MM.1S (cell line): Measurements from ENCODE around the gene TTC1.

Experiments
- DNase-seq: peaks from one replicate; pipeline ENCODE4 v3.0.0-alpha.2; 2015
- H2AFZ ChIP-seq: fragments of 300-600 bp; sonication (generic); 2 replicates; pipeline ENCODE4 v1.6.0; 2016; ENCODE audit warnings: antibody characterized with exemption, low read length
- H3F3A ChIP-seq: fragments of 300-600 bp; sonication (generic); 2 replicates; pipeline ENCODE4 v1.6.1; 2016; ENCODE audit warnings: mild to moderate bottlenecking, antibody characterized with exemption, low read length, moderate library complexity, mixed read lengths; ENCODE audit not compliant: insufficient read depth
- H3K27ac ChIP-seq: fragments of 300-600 bp; sonication (generic); 2 replicates; pipeline ENCODE4 v1.5.1; 2016; ENCODE audit warnings: mild to moderate bottlenecking, low read length
- H3K27me3 ChIP-seq: fragments of 300-600 bp; sonication (generic); replicated peaks from 2 replicates; pipeline ENCODE4 v1.6.0; 2016; ENCODE audit warnings: low read length; ENCODE audit not compliant: insufficient read depth
- H3K36me3 ChIP-seq: fragments of 300-600 bp; sonication (generic); replicated peaks from 2 replicates; pipeline ENCODE4 v1.6.1; 2016; ENCODE audit warnings: mild to moderate bottlenecking, low read length, mixed read lengths; ENCODE audit not compliant: insufficient read depth
- H3K4me1 ChIP-seq: fragments of 300-600 bp; sonication (generic); 2 replicates; pipeline ENCODE4 v1.6.1; 2016; ENCODE audit warnings: low read length, mixed read lengths
- H3K4me2 ChIP-seq: fragments of 300-600 bp; sonication (generic); 2 replicates; pipeline ENCODE4 v1.6.0; 2016; ENCODE audit warnings: low read depth, low read length
- H3K4me3 ChIP-seq: fragments of 300-600 bp; sonication (generic); 2 replicates; pipeline ENCODE4 v1.5.1; 2016; ENCODE audit warnings: low read length, mixed read lengths
- H3K79me2 ChIP-seq: fragments of 300-600 bp; sonication (generic); 2 replicates; pipeline ENCODE4 v1.6.1; 2016; ENCODE audit warnings: mixed run types, low read length, mixed read lengths
- H3K9ac ChIP-seq: fragments of 300-600 bp; sonication (generic); 2 replicates; pipeline ENCODE4 v1.6.1; 2016; ENCODE audit warnings: low read length, mixed read lengths
- H3K9me2 ChIP-seq: fragments of 300-600 bp; sonication (generic); replicated peaks from 2 replicates; pipeline ENCODE4 v1.6.1; 2016; ENCODE audit warnings: mild to moderate bottlenecking, low read length, mixed read lengths; ENCODE audit not compliant: insufficient read depth
- H3K9me3 ChIP-seq: fragments of 300-600 bp; sonication (generic); replicated peaks from 2 replicates; pipeline ENCODE4 v1.6.1; 2016; ENCODE audit warnings: mild to moderate bottlenecking, low read length, mixed read lengths; ENCODE audit not compliant: insufficient read depth
- H4K20me1 ChIP-seq: fragments of 300-600 bp; sonication (generic); 2 replicates; pipeline ENCODE4 v1.6.1; 2016; ENCODE audit warnings: mild to moderate bottlenecking, low read length, moderate library complexity, mixed read lengths; ENCODE audit not compliant: insufficient read depth
- EZH2 ChIP-seq: fragments of 300-600 bp; sonication (generic); optimal IDR thresholded peaks from 2 replicates; pipeline ENCODE3; 2017; ENCODE audit warnings: low read depth, mild to moderate bottlenecking, antibody characterized with exemption, low read length, mixed read lengths
- EZH2phosphoT487 ChIP-seq: fragments of 300-600 bp; sonication (generic); IDR thresholded peaks from 2 replicates; pipeline ENCODE4 v1.6.1; 2018; ENCODE audit warnings: antibody characterized with exemption, low read length
- TF ChIP-seq, protein P1 (sequence below): fragments of 300-600 bp; sonication (generic); IDR thresholded peaks from 2 replicates; pipeline ENCODE4 v1.5.1; 2016; ENCODE audit warnings: antibody characterized with exemption, low read length, mixed read lengths

TTC1 gene

DNA sequence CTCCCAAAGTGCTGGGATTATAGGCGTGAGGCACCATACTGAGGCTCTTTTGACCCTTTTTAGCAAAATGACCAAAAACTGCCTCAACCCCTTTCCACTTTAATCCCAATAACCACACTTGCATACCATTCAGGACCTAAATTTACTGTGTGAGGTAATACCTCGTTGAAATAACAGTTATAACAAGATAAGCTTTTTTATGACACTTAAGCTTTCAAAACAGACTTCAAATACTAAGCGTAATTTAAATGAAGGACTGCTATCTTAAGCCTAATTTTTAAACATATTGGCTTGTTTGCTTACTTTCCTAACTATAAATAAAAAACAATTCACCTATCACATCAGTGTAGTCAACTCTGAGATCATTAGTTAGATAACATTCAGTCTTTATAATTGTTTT is 72.6 kb downstream of the TTC1 start:
- Histone ChIP-seq H3K4me1 (no peaks in the 10 kb centered on the region), H3F3A (no peaks in the 10 kb centered on the region), H3K4me2 (no peak overlapping the region), H3K9me3 (no peaks in the 10 kb centered on the region), H2AFZ (no peak overlapping the region), H3K79me2 (no peaks in the 10 kb centered on the region), H3K4me3 (no peak overlapping the region), H3K9ac (no peak overlapping the region), H3K36me3 (no peaks in the 10 kb centered on the region), H3K27me3 (no peaks in the 10 kb centered on the region), H3K27ac (no peak overlapping the region), H3K9me2 (no peaks in the 10 kb centered on the region), H4K20me1 (no peaks in the 10 kb centered on the region)
- TF ChIP-seq EZH2: no peak
- TF ChIP-seq, protein P1, sequence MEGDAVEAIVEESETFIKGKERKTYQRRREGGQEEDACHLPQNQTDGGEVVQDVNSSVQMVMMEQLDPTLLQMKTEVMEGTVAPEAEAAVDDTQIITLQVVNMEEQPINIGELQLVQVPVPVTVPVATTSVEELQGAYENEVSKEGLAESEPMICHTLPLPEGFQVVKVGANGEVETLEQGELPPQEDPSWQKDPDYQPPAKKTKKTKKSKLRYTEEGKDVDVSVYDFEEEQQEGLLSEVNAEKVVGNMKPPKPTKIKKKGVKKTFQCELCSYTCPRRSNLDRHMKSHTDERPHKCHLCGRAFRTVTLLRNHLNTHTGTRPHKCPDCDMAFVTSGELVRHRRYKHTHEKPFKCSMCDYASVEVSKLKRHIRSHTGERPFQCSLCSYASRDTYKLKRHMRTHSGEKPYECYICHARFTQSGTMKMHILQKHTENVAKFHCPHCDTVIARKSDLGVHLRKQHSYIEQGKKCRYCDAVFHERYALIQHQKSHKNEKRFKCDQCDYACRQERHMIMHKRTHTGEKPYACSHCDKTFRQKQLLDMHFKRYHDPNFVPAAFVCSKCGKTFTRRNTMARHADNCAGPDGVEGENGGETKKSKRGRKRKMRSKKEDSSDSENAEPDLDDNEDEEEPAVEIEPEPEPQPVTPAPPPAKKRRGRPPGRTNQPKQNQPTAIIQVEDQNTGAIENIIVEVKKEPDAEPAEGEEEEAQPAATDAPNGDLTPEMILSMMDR: no peak
- TF ChIP-seq EZH2phosphoT487: no peak
- DNase-seq: no peak

DNA sequence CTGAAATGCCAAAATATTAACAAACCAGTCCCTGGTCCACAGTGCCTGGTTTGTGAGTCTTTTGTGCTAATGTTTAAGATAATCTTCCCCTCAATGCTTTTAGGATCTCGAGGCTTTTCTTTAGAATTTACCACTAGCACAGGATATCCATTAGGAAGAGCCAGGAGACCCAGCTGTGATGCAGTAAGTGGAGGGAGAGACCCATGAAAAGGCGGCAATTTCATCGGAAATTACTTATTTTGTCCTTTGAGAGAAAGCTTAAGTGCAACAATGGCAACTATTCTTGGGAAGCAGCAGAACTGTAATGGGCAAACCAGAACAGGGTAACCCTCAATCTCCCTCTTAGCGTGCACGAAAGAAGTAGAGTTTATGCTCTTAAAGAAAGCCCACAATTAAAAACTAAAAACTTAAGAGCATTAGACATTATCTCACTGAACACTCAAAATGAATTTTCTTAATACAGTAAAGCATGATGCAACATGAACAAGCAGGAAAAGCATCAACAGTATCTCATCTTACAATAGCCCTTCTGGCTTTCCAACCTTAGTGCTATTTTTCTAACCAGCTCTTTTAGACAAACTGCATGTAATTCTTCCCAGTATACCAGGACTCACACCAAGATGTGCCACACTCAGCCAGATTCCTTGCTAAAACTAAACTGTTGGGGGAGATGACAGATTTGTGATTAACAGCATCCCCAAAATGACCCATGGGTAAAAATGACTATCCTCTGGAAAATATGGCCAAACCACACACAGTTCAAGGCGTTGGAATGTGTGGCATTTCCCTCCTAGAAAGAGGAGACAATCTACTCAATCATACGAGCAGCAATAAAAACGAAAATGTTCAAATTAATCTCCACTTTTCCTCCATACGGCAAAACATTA is 73.9 kb downstream of the TTC1 start:
- H3K9ac ChIP-seq: no peak overlapping the region
- no peaks in the 10 kb centered on the region for H4K20me1 ChIP-seq
- no peak overlapping the region for H2AFZ ChIP-seq
- no peaks in the 10 kb centered on the region for H3K9me3 ChIP-seq
- no peak overlapping the region for H3K4me3 ChIP-seq
- no peak for DNase-seq
- no peaks in the 10 kb centered on the region for H3K79me2 ChIP-seq
- no peaks in the 10 kb centered on the region for H3K36me3 ChIP-seq
- no peaks in the 10 kb centered on the region for H3K4me1 ChIP-seq
- no peak for TF ChIP-seq EZH2
- no peak for TF ChIP-seq EZH2phosphoT487
- no peaks in the 10 kb centered on the region for H3K27me3 ChIP-seq
- no peaks in the 10 kb centered on the region for H3K9me2 ChIP-seq
- no peaks in the 10 kb centered on the region for H3F3A ChIP-seq
- H3K4me2 ChIP-seq: no peak overlapping the region
- no peak overlapping the region for H3K27ac ChIP-seq

DNA sequence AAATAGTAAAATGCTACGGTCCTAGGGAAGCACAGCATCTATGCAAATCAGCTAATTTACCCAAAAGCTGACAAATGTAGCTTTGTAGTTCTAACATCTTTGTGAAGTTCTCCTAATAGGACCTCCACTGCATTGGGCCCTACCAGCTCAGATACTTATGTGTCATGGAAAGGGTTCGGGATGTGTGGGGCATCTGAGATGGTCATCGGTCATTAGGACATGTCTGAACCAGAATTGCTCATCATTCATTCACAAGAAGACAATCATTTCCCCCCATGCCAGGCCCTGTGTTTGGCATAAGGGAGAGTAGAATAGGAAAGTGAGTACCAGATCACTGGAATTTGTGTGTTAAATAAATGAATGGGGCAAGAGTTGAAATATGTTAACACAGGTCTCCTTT is 74.6 kb downstream of the TTC1 start:
- TF ChIP-seq EZH2 (no peak), EZH2phosphoT487 (no peak)
- TF ChIP-seq, protein P1: no peak
- H4K20me1 ChIP-seq: no peaks in the 10 kb centered on the region
- no peak overlapping the region for H3K9ac ChIP-seq
- no peak overlapping the region for H3K4me2 ChIP-seq
- no peaks in the 10 kb centered on the region for H3F3A ChIP-seq
- no peaks in the 10 kb centered on the region for H3K4me1 ChIP-seq
- no peak overlapping the region for H3K4me3 ChIP-seq
- H3K27ac ChIP-seq: no peak overlapping the region
- no peak overlapping the region for H2AFZ ChIP-seq
- no peaks in the 10 kb centered on the region for H3K9me2 ChIP-seq
- no peaks in the 10 kb centered on the region for H3K9me3 ChIP-seq
- no peaks in the 10 kb centered on the region for H3K36me3 ChIP-seq
- DNase-seq: no peak
- no peaks in the 10 kb centered on the region for H3K79me2 ChIP-seq
- H3K27me3 ChIP-seq: no peaks in the 10 kb centered on the region

DNA sequence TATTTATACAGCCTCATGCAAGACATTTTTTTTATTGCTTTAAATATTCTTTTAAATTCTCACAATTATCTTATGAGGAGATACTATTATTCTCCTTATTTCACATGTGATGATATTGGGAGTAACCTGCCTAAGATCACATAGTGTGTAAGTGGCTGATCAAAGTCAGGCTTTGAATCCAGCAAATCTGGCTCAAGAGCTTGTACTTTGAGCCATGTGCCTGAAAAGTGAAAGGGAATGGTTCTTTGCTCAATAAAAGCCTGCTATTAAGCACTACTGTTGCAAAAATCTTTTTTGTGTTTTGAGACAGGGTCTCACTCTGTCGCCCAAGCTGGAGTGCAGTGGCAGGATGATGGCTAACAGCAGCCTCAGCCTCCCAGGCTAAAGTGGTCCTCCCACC is 75.2 kb downstream of the TTC1 start:
- no peak overlapping the region for H2AFZ ChIP-seq
- no peaks in the 10 kb centered on the region for H3K9me3 ChIP-seq
- no peak overlapping the region for H3K9ac ChIP-seq
- H3K27me3 ChIP-seq: no peaks in the 10 kb centered on the region
- H3K9me2 ChIP-seq: no peaks in the 10 kb centered on the region
- DNase-seq: no peak
- no peaks in the 10 kb centered on the region for H3K36me3 ChIP-seq
- no peaks in the 10 kb centered on the region for H3K4me1 ChIP-seq
- TF ChIP-seq, protein P1: no peak
- no peak for TF ChIP-seq EZH2phosphoT487
- no peak for TF ChIP-seq EZH2
- H3K79me2 ChIP-seq: no peaks in the 10 kb centered on the region
- no peaks in the 10 kb centered on the region for H3F3A ChIP-seq
- no peak overlapping the region for H3K4me2 ChIP-seq
- H4K20me1 ChIP-seq: no peaks in the 10 kb centered on the region
- no peak overlapping the region for H3K4me3 ChIP-seq
- H3K27ac ChIP-seq: no peak overlapping the region
